ENCODE data around the gene MBNL2.

DNA sequence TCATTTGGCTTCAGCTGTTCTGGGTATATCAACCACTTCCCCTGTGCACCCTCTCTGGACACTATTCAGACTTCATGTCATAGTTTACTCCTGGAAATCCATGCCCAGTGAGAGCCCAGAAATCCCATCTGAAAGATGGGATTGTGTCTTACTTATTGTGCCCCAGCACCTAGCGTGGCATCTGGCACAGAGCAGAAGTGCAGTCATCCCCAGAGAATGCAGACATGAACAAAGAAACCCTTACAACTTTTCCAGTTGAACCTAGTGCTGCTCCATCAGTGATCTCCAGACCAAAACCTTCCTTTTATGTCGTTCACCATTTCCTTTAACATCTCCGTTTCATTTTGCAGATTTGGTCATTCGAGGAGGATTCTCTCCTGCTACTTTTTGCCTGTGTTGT lies 60.6 kb downstream of the MBNL2 start:
- TF ChIP-seq, protein P1, sequence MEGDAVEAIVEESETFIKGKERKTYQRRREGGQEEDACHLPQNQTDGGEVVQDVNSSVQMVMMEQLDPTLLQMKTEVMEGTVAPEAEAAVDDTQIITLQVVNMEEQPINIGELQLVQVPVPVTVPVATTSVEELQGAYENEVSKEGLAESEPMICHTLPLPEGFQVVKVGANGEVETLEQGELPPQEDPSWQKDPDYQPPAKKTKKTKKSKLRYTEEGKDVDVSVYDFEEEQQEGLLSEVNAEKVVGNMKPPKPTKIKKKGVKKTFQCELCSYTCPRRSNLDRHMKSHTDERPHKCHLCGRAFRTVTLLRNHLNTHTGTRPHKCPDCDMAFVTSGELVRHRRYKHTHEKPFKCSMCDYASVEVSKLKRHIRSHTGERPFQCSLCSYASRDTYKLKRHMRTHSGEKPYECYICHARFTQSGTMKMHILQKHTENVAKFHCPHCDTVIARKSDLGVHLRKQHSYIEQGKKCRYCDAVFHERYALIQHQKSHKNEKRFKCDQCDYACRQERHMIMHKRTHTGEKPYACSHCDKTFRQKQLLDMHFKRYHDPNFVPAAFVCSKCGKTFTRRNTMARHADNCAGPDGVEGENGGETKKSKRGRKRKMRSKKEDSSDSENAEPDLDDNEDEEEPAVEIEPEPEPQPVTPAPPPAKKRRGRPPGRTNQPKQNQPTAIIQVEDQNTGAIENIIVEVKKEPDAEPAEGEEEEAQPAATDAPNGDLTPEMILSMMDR (IDR thresholded peaks at IDR 0.05): no peak
- no peak for TF ChIP-seq POLR2A (IDR thresholded peaks at IDR 0.05)

All from breast epithelium (tissue), 3 donors.